ENCODE measurements around the gene PPP2R2D.

The PPP2R2D gene

GRCh38 chr10:131908151-131908550, 7.3 kb downstream of the PPP2R2D start:
- H3K4me1 ChIP-seq (ENCODE audit: control extremely low read depth in 1 of 4, control insufficient read depth in 4 of 4, insufficient read depth in 4 of 4, low read length in 3 of 4): peaks cover 0 to 11% (median 4%) of the 10 kb centered on the region in 4 experiments

GRCh38 chr10:131909014-131909808, 8.4 kb downstream of the PPP2R2D start:
- no peak overlapping the region for H3K27ac ChIP-seq (ENCODE audit: insufficient read depth in 1 of 2, low read depth in 1 of 2, low read length in 2 of 2, poor library complexity in 1 of 2, severe bottlenecking in 2 of 2)
- no peak for DNase-seq
- 75% methylated on average over 7 of the region's 8 CpGs for WGBS (ENCODE audit: insufficient coverage)
- H3K4me3 ChIP-seq (ENCODE audit: control insufficient read depth in 1 of 7, extremely low read depth in 1 of 7, insufficient read depth in 4 of 7, low read depth in 2 of 7, low read length in 6 of 7): no peak overlapping the region
- no peaks in the 10 kb centered on the region for H3K27me3 ChIP-seq (replicated peaks in 2 of 5; ENCODE audit: control insufficient read depth in 4 of 5, insufficient read depth in 5 of 5, low read length in 4 of 5)
- H3K4me1 ChIP-seq (ENCODE audit: control extremely low read depth in 1 of 4, control insufficient read depth in 4 of 4, insufficient read depth in 4 of 4, low read length in 3 of 4): peaks cover 0 to 8% (median 2%) of the 10 kb centered on the region in 4 experiments
- ChIA-PET POLR2A (no interaction called here), CTCF (no interaction called here)
- H3K9me3 ChIP-seq (ENCODE audit: control extremely low read depth in 1 of 5, control insufficient read depth in 4 of 5, insufficient read depth in 2 of 5, low read depth in 1 of 5, low read length in 4 of 5): no peaks in the 10 kb centered on the region
- H3K36me3 ChIP-seq (ENCODE audit: control insufficient read depth in 4 of 4, insufficient read depth in 4 of 4, low read length in 3 of 4): peaks cover 0 to 51% (median 17%) of the 10 kb centered on the region in 4 experiments

More at GRCh38 chr10:131908151-131908550, 7.3 kb downstream of the PPP2R2D start:
- ChIA-PET POLR2A (no interaction called here), CTCF (no interaction called here)
- no peak for DNase-seq
- H3K27me3 ChIP-seq (replicated peaks in 2 of 5; ENCODE audit: control insufficient read depth in 4 of 5, insufficient read depth in 5 of 5, low read length in 4 of 5): no peaks in the 10 kb centered on the region
- no peak overlapping the region for H3K4me3 ChIP-seq (ENCODE audit: control insufficient read depth in 1 of 7, extremely low read depth in 1 of 7, insufficient read depth in 4 of 7, low read depth in 2 of 7, low read length in 6 of 7)
- WGBS (ENCODE audit: insufficient coverage): 90% methylated on average over 4 of the region's 5 CpGs
- peaks cover 0 to 48% (median 16%) of the 10 kb centered on the region in 4 experiments for H3K36me3 ChIP-seq (ENCODE audit: control insufficient read depth in 4 of 4, insufficient read depth in 4 of 4, low read length in 3 of 4)
- H3K27ac ChIP-seq (ENCODE audit: insufficient read depth in 1 of 2, low read depth in 1 of 2, low read length in 2 of 2, poor library complexity in 1 of 2, severe bottlenecking in 2 of 2): no peak overlapping the region
- H3K9me3 ChIP-seq (ENCODE audit: control extremely low read depth in 1 of 5, control insufficient read depth in 4 of 5, insufficient read depth in 2 of 5, low read depth in 1 of 5, low read length in 4 of 5): no peaks in the 10 kb centered on the region

GRCh38 chr10:131909929-131910328, 9.1 kb downstream of the PPP2R2D start:
- no peak for DNase-seq
- Histone ChIP-seq H3K27me3 (replicated peaks in 2 of 5; ENCODE audit: control insufficient read depth in 4 of 5, insufficient read depth in 5 of 5, low read length in 4 of 5) (no peaks in the 10 kb centered on the region), H3K4me3 (ENCODE audit: control insufficient read depth in 1 of 7, extremely low read depth in 1 of 7, insufficient read depth in 4 of 7, low read depth in 2 of 7, low read length in 6 of 7) (no peak overlapping the region), H3K36me3 (ENCODE audit: control insufficient read depth in 4 of 4, insufficient read depth in 4 of 4, low read length in 3 of 4) (peaks cover 0 to 55% (median 17%) of the 10 kb centered on the region in 4 experiments), H3K4me1 (ENCODE audit: control extremely low read depth in 1 of 4, control insufficient read depth in 4 of 4, insufficient read depth in 4 of 4, low read length in 3 of 4) (peaks cover 0 to 5% (median 0%) of the 10 kb centered on the region in 4 experiments), H3K27ac (ENCODE audit: insufficient read depth in 1 of 2, low read depth in 1 of 2, low read length in 2 of 2, poor library complexity in 1 of 2, severe bottlenecking in 2 of 2) (no peak overlapping the region), H3K9me3 (ENCODE audit: control extremely low read depth in 1 of 5, control insufficient read depth in 4 of 5, insufficient read depth in 2 of 5, low read depth in 1 of 5, low read length in 4 of 5) (no peaks in the 10 kb centered on the region)
- CTCF ChIA-PET: interaction anchor here (2.4 kb wide), 1 partner anchor 8 kb away, joined by 7 read pairs; the partner anchor contains the start of gene PPP2R2D
- WGBS (ENCODE audit: insufficient coverage): 100% methylated on average over 2 of the region's 11 CpGs
- POLR2A ChIA-PET: no interaction called here

GRCh38 chr10:131910663-131911314, 10.0 kb downstream of the PPP2R2D start:
- ChIA-PET CTCF (interaction anchor here (1.2 to 2.4 kb wide), 3 partner anchors 9 to 24 kb away, joined by 3 to 7 read pairs (median 4); partner anchors contain the start of gene PPP2R2D), POLR2A (no interaction called here)
- no peak for DNase-seq
- H3K27me3 ChIP-seq (replicated peaks in 2 of 5; ENCODE audit: control insufficient read depth in 4 of 5, insufficient read depth in 5 of 5, low read length in 4 of 5): no peaks in the 10 kb centered on the region
- no peaks in the 10 kb centered on the region for H3K9me3 ChIP-seq (ENCODE audit: control extremely low read depth in 1 of 5, control insufficient read depth in 4 of 5, insufficient read depth in 2 of 5, low read depth in 1 of 5, low read length in 4 of 5)
- no peak overlapping the region for H3K27ac ChIP-seq (ENCODE audit: insufficient read depth in 1 of 2, low read depth in 1 of 2, low read length in 2 of 2, poor library complexity in 1 of 2, severe bottlenecking in 2 of 2)
- H3K4me3 ChIP-seq (ENCODE audit: control insufficient read depth in 1 of 7, extremely low read depth in 1 of 7, insufficient read depth in 4 of 7, low read depth in 2 of 7, low read length in 6 of 7): no peak overlapping the region
- peaks cover 0 to 51% (median 14%) of the 10 kb centered on the region in 4 experiments for H3K36me3 ChIP-seq (ENCODE audit: control insufficient read depth in 4 of 4, insufficient read depth in 4 of 4, low read length in 3 of 4)
- peaks cover 0 to 2% (median under 1%) of the 10 kb centered on the region in 4 experiments for H3K4me1 ChIP-seq (ENCODE audit: control extremely low read depth in 1 of 4, control insufficient read depth in 4 of 4, insufficient read depth in 4 of 4, low read length in 3 of 4)
- 100% methylated on average over 12 of the region's 15 CpGs for WGBS (ENCODE audit: insufficient coverage)

GRCh38 chr10:131911451-131911850, 10.6 kb downstream of the PPP2R2D start:
- Histone ChIP-seq H3K27me3 (replicated peaks in 2 of 5; ENCODE audit: control insufficient read depth in 4 of 5, insufficient read depth in 5 of 5, low read length in 4 of 5) (no peaks in the 10 kb centered on the region), H3K36me3 (ENCODE audit: control insufficient read depth in 4 of 4, insufficient read depth in 4 of 4, low read length in 3 of 4) (peaks cover 0 to 44% (median 12%) of the 10 kb centered on the region in 4 experiments), H3K4me1 (ENCODE audit: control extremely low read depth in 1 of 4, control insufficient read depth in 4 of 4, insufficient read depth in 4 of 4, low read length in 3 of 4) (peaks cover 0 to 7% (median 1%) of the 10 kb centered on the region in 4 experiments), H3K9me3 (ENCODE audit: control extremely low read depth in 1 of 5, control insufficient read depth in 4 of 5, insufficient read depth in 2 of 5, low read depth in 1 of 5, low read length in 4 of 5) (no peaks in the 10 kb centered on the region), H3K4me3 (ENCODE audit: control insufficient read depth in 1 of 7, extremely low read depth in 1 of 7, insufficient read depth in 4 of 7, low read depth in 2 of 7, low read length in 6 of 7) (no peak overlapping the region), H3K27ac (ENCODE audit: insufficient read depth in 1 of 2, low read depth in 1 of 2, low read length in 2 of 2, poor library complexity in 1 of 2, severe bottlenecking in 2 of 2) (no peak overlapping the region)
- CTCF ChIA-PET: interaction anchor here (1.2 to 2.4 kb wide), 3 partner anchors 10 to 24 kb away, joined by 3 to 7 read pairs (median 4); partner anchors contain the start of gene PPP2R2D
- WGBS (ENCODE audit: insufficient coverage): 100% methylated on average over 7 of the region's 9 CpGs
- POLR2A ChIA-PET: no interaction called here
- no peak for DNase-seq

- Histone ChIP-seq H3K4me3 (ENCODE audit: control insufficient read depth in 1 of 7, extremely low read depth in 1 of 7, insufficient read depth in 4 of 7, low read depth in 2 of 7, low read length in 6 of 7) (no peak overlapping the region), H3K4me1 (ENCODE audit: control extremely low read depth in 1 of 4, control insufficient read depth in 4 of 4, insufficient read depth in 4 of 4, low read length in 3 of 4) (peaks cover 0 to 7% (median 1%) of the 10 kb centered on the region in 4 experiments), H3K36me3 (ENCODE audit: control insufficient read depth in 4 of 4, insufficient read depth in 4 of 4, low read length in 3 of 4) (peaks cover 0 to 44% (median 12%) of the 10 kb centered on the region in 4 experiments), H3K27ac (ENCODE audit: insufficient read depth in 1 of 2, low read depth in 1 of 2, low read length in 2 of 2, poor library complexity in 1 of 2, severe bottlenecking in 2 of 2) (no peak overlapping the region), H3K27me3 (replicated peaks in 2 of 5; ENCODE audit: control insufficient read depth in 4 of 5, insufficient read depth in 5 of 5, low read length in 4 of 5) (no peaks in the 10 kb centered on the region), H3K9me3 (ENCODE audit: control extremely low read depth in 1 of 5, control insufficient read depth in 4 of 5, insufficient read depth in 2 of 5, low read depth in 1 of 5, low read length in 4 of 5) (no peaks in the 10 kb centered on the region)
- ChIA-PET CTCF (interaction anchor here (1.4 kb wide), 1 partner anchor 10 kb away, joined by 3 read pairs; no protein-coding TSS in a partner anchor), POLR2A (no interaction called here)
- DNase-seq: no peak
- 100% methylated on average over 2 of the region's 3 CpGs for WGBS (ENCODE audit: insufficient coverage)
These were observed 11.8 kb downstream of the PPP2R2D start for GRCh38 chr10:131912620-131913019.

- 97% methylated on average over 8 of the region's 11 CpGs for WGBS (ENCODE audit: insufficient coverage)
- CTCF ChIA-PET: no interaction called here
These were observed 14.7 kb downstream of the PPP2R2D start for GRCh38 chr10:131915484-131915883.

More at GRCh38 chr10:131915484-131915883, 14.7 kb downstream of the PPP2R2D start:
- no peaks in the 10 kb centered on the region for H3K27me3 ChIP-seq (replicated peaks in 2 of 5; ENCODE audit: control insufficient read depth in 4 of 5, insufficient read depth in 5 of 5, low read length in 4 of 5)
- H3K9me3 ChIP-seq (ENCODE audit: control extremely low read depth in 1 of 5, control insufficient read depth in 4 of 5, insufficient read depth in 2 of 5, low read depth in 1 of 5, low read length in 4 of 5): no peaks in the 10 kb centered on the region
- no peak overlapping the region for H3K27ac ChIP-seq (ENCODE audit: insufficient read depth in 1 of 2, low read depth in 1 of 2, low read length in 2 of 2, poor library complexity in 1 of 2, severe bottlenecking in 2 of 2)
- peaks cover 0 to 25% (median 8%) of the 10 kb centered on the region in 4 experiments for H3K36me3 ChIP-seq (ENCODE audit: control insufficient read depth in 4 of 4, insufficient read depth in 4 of 4, low read length in 3 of 4)
- H3K4me1 ChIP-seq (ENCODE audit: control extremely low read depth in 1 of 4, control insufficient read depth in 4 of 4, insufficient read depth in 4 of 4, low read length in 3 of 4): peaks cover 0 to 7% (median 0%) of the 10 kb centered on the region in 4 experiments
- no peak overlapping the region for H3K4me3 ChIP-seq (ENCODE audit: control insufficient read depth in 1 of 7, extremely low read depth in 1 of 7, insufficient read depth in 4 of 7, low read depth in 2 of 7, low read length in 6 of 7)
- POLR2A ChIA-PET: no interaction called here
- no peak for DNase-seq

All from common myeloid progenitor, CD34-positive (primary cell).